DMS79 (cell line): ENCODE data around the gene SPATC1L.
"Not testable (repeated sequence)": the region's sequence is repeated elsewhere in the genome, so short reads cannot be mapped to it uniquely, and the experiment has no call there.

ENCODE experiments used
- DNase-seq: peaks from one replicate; lab custom pipeline; 2025; lab: John Stamatoyannopoulos, UW

SPATC1L gene

DNA sequence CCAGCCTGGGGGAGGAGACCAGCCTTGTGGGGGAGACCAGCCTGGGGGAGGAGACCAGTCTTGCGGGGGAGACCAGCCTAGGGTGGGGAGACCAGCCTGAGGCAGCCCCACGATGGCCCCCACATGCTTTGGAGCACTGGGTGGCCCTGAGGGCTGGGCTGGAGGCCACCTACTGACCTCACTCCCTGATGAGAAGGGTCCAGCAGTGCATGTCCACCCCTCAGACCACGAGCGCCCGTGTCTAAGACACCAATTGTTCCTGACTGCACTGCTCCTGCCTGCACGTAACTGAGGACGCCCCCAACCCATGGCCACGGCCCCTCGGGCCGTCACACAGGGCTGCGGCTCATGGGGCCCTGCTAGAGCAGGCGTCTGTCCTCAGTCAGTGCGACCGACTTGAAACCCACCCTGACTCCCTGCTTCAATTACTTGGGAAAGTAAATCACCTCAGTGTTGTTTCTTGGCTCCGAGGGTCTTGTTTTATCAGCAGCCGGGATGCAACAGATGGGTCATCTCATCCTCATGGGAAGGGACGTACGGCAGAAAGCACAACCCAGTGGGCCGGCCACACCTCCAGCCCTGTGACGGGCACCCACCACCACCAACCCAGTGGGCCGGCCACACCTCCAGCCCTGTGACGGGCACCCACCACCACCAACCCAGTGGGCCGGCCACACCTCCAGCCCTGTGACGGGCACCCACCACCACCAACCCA lies at the start of gene SPATC1L:
SPATC1L (minus strand) TSS at position 550 of the 715 bp plus-strand sequence. CDS start 1,643 bp downstream, outside the sequence.
- peak; percentile 17 for DNase-seq

DNA sequence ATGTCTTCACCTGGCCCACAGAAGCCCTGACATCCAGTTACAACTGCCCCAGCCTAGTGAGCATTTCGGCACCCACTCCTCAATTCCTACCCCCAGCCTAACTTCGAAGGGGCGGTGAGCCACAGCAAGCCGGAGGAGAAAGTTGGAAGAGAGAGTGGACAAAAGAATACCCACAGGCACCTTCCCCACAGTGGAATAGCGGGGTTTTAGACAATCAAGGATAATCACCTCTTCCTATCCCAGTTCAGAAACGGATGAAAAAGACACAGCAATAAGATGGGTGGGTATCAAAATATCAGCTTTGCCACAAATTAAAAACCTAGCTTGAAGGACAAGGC lies 45.6 kb upstream of the SPATC1L start:
- no peak for DNase-seq

DNA sequence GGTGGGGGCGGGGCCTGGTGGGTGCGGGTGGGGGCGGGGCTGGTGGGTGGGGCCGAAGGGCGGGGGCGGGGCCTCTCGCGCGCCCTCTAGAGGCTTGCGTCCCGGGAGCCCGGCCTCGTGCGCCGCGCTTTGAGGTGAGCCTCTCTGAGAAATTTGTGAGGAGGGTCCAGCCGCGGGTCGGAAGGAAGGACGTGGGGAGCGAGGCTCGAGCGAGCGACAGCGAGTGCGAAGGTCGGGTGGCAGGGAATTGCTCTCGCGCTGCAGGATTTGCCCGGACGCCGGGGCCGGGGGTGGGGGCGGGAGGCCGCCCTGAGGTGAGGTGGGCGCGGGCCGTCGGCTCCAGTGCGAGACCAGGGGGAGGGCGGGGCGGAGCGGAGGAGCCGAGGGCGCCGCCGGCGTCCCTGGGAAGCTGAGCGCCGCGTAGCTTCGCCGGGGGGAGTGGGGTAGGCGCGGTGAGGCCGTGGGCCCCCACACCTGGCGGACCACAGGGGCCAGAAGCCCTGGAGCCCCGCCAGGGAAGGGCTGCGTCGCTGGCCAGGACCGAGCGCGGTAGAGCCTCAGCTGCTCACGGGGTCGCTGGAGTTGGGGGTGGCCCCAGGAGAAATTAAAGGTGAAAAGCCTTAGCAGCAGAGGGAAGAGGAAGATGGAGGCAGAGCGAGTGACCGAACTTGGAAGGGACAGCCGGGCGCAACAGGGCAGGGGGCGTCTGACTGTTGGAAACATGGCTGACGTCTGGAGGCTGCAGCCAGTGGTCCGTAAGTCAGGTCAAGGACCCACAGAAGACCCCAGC lies 45.1 kb upstream of the SPATC1L start:
- DNase-seq, result peak; percentile 59

DNA sequence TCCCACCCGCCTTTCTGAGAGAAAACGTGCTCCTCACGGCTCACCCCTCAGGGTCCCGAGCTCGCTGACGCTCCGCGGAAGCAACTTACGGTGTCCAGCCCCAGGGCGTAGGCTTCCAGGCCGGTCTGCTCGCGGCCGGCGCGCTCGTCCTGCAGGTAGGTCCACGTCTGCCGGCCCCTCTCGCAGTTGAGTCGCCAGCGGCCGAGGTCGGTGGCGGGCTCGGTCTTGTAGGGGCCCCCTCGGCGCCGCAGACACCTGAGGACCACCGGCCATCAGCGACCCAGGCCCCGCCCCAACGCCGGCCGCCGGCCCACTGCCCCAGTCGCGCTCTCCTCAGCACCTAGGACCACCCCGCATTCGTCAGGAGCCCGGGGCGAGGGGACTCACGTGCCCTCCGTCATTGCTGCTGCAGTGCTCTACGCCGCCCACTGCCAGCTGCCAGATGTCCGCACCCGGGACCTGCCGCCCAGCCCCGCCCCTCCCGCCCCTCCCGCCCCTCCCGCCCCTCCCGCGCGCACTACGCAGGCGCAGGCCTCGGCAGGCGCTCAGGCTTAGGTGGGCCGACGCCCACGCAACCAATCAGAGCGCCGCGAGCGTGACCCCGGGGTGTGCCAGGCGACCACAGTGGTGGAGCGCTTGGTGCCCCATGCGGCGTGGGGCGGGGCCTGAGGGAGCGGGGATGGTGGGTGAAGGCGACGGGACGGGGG lies 44.2 kb upstream of the SPATC1L start, which contains the start of gene LSS:
LSS (minus strand) TSS at position 430 of the 707 bp plus-strand sequence; CDS start at position 401, 29 bp downstream.
- DNase-seq, result peak; percentile 92

DNA sequence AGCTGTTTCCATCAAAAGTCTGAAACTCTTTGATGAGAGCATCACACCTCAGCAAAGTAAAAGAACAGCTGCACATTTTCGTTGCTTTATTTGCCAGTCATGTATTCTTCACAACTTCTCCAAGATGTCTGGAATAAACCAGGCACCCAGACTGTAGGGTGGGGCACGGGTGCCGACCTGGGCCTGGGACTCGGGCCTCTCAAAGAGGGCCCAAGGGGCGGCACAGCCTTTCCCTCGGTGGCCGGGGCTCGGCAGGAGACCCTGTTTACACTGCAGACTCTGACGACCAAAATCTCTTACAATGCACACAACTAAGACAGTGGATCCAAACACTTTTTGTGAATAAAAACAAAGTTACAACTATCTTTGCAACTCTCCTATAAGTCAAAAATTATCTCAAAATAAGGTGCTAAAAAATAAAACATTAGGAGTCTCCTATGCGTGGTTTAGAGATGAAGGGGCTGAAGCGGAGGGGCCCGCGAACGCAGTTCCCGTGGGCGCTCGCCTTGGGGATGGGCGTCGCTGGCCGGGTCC lies 43.6 kb upstream of the SPATC1L start:
- DNase-seq, result no peak

DNA sequence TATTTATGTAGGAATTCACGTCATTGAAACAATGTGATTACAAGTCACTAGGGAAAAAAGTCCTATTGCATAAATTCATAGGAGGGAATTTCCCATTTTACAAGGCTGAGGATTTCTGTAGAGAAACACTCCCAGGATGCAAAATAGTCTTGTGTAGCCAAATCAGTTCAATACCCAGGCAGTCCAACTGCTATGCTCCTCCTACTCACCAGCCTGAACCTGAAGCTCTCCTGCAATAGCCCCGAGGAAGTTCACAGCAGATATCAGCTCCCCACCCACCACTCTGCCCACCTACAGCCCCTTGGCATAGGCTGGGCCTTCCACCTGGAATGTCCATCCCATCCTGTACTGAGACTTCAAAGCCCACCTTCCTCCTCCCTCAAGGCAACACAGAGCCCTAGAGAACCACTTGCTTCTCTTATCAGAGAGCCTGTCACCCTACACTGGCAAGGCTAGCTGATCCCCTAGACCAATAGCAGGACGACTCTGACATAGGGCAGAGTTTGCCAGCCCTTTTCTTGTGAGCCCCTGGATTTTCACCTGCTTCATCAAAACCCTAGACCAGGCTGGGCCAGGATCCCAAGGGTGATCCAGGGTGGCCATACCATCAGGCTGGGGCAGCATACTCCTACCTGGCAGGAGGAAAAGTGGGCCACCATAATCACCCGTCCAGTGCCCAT lies 42.8 kb upstream of the SPATC1L start:
- peak; percentile 9 for DNase-seq

DNA sequence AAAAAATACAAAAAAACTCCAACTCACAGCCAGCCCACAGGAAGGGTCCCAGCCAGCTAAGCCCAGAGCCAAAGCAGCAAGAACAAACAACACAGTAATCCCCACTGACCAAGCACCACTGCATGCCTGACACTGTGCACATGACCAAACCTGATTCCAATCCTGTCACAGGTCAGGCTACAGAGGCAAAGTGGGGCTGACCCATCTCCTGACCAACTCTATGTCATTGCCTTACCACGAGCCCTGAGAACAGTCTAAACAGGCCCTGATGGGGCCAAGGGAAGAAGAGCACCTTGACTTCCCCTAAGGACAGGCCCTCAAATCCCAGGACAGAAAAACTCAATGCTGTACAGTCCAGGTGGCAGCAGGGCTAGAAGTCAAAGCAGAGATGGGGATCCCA lies 41.9 kb upstream of the SPATC1L start:
- DNase-seq, result no peak

DNA sequence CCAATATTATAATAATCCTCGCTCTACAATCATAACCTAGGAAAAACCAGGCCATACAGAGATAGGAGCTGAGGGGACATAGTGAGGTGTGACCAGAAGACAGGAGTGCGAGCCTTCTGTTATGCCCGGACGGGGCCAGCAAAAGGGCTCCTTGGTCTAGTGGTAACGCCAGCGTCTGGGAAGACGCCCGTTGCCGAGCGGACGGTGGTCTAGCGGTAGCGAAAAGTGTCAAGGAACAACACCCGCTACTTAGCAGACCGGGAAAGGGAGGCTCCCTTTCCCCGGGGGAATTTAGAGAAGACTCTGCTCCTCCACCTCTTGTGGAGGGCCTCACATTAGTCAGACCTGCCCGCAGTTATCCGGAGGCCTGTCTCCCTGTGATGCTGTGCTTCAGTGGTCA lies 39.4 kb upstream of the SPATC1L start:
- DNase-seq, result not testable (repeated sequence)

DNA sequence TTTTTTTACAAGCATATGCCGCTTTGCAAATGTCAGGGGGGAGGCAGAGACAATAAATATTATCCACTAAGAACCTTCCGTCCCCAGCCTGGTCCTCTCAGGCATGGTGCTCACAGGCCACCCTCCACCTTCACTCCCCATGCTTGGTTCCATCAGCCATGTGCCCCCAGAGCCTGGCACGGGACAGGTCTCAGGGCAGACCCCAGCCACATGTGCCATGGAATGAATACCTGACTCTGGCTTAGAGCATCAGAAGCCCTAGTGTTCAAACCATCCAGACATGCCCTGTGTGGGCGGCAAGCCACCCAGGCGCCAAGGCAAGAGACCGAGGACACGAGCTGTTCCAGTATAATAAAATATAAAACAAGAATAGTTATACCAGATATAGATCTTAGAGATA lies 39.0 kb upstream of the SPATC1L start:
- no peak for DNase-seq

DNA sequence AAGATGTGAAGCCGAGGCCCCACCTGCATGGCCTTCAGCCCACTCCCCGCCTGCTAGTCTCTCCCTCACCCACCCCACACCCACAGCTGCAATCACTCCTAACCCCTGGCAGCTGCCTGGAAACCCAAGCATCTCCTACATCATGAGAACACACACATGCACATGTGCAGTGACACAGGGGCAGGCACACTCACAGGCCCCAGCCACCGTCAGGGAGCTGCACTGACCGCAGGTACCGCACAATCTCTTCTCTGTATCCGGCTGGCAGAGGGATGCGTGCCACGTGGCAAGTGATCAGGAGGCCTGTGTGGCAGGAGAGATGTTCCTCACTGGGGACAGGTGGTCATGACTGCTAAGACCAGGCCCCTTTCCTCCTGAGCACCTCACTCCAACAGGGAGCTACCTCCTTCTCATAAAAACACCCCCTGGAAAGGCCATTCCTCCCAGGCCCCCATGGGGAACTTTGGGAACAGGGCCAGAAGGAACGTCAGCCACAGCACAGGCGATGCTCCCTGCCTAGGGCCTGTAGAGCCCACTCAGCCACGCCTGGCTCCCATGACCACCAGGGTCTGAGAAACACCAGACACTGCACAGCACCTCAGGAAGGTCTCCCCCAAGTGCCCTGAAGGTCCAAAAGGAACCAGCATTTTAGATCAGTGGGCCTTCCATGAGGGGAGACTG lies 38.3 kb upstream of the SPATC1L start:
- DNase-seq, result no peak

DNA sequence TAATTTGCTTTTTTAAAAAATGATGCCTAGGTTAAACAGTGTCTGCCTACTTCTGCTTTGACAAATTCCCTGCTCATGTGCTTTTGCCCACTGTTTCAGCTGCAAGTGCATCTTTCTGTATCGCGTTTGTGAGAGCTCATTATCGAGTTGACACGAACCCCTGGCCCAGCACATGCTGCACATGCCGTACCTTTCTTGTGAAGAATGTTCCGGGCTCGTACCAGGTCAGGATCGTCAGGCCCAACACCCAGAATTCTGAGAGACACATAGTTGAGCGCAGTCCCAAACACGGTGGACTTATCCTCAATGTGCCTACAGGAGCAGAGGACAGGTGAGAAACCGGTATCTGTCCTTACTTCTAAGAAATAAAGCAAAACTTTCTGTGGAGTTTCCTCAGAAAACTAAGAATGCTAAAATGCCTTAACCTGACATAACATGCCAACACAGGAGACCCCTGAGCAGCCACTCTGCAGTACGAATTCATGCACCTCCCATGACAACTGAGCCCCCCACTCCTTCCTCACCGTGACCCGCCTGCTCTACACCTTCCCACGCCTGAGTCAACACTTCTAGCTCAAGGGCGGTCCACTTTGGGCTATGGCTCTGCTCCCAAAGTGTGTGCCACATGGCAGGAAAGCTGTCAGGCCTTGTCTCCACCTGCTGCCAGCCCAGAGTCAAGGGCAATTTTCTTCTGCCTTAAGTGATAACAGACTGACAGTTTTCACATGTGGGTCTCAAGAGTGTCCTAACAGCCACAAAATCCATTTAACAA lies 37.6 kb upstream of the SPATC1L start:
- DNase-seq, result no peak

DNA sequence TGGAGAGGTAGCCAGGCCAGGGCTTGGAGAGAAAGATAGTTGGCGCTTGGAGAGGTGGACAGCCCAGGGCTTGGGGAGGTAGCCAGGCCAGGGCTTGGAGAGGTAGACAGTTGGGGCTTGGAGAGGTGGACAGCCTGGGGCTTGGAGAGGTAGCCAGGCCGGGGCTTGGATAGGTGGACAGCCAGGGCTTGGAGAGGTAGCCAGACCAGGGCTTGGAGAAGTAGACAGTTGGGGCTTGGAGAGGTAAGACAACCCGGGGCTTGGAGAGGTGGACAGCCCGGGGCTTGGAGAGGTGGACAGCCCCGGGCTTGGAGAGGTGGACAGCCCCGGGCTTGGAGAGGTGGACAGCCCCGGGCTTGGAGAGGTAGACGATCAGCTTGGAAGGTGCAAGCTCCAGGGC lies 36.6 kb upstream of the SPATC1L start:
- no peak for DNase-seq

DNA sequence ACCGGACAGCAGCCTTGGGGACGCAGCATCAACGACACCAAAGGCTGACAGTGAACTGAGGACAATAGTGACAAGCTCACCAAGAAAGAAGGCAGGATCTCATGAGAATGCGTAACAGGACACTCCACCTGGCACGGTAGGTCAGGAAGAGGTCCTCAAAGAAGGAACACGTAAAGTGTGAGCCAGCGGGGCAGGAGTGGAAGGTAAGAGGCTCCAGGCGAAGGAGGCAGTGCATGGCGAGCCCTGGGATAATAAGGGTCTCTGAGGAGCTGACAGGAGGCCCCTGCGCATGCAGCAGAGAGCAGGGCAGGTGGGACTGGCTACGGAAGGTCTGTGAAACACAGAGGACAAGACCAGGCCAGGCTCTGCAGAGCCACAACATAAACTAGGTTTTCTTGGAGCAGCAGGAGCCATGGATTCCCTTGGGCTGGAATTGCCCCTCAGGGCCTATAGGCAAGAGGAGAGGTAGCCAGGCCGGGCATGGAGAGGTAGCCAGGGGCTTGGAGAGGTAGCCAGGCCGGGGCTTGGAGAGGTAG lies 36.1 kb upstream of the SPATC1L start:
- DNase-seq, result peak; percentile 87

DNA sequence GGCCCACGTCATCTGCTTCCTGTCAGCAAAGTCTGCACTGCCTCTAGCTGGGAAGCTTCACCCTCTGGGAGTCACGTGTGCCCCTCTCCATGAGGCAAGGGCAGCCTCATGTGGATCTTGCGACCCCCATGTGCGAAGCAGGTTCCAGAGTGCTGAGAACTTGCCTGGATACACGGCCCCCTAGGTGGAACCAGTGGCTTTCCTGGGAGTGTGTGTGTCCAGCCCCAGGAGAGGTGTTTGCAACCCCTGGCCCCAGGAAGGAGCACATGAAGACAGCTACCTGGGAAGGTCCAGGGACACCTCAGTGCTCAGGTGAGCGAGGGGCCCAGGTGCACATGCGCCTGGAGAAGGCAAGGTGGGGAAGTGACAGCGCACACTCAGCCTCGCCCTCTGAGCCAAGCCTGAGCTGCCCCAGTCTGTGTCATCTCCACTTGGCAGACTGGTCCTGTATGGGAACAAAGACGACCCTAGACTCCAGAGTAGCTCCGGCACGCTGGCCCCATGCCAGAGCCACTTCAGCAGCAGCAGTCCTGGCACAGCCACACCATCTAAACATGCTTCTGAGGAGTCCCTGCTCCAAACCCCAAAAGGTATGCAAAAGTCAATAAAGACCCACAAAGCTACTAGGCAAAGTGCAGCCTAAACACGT lies 35.5 kb upstream of the SPATC1L start:
- DNase-seq, result peak; percentile 85

DNA sequence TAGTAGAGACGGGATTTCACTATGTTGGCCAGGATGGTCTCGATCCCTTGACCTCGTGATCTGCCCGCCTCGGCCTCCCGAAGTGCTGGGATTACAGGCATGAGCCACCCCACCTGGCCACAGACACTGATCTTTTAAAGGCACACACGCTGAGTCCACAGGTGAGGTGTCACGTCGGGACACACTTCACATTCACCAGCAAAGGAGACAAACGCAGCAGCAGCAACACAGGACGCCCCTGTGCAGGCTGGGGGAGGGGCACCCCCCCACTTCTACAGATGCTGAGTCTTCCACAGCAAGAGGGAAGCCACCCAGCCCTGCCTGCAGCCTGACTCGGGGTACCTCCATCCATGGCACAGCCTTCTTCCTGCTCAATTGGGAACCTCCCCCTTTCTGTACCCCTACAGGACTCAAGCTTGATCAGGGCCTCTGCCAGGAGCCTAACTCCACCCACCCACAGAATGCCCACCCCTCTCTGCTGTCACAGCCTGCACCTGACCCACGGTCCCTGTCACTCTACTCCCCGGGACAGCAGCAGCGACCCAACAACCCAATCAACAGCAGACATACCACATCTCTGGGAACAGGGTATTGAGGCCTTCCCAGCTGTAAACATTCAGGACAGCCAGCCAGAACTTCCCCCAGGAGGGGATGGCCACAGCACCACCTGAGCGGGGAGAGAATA lies 34.8 kb upstream of the SPATC1L start:
- no peak for DNase-seq

DNA sequence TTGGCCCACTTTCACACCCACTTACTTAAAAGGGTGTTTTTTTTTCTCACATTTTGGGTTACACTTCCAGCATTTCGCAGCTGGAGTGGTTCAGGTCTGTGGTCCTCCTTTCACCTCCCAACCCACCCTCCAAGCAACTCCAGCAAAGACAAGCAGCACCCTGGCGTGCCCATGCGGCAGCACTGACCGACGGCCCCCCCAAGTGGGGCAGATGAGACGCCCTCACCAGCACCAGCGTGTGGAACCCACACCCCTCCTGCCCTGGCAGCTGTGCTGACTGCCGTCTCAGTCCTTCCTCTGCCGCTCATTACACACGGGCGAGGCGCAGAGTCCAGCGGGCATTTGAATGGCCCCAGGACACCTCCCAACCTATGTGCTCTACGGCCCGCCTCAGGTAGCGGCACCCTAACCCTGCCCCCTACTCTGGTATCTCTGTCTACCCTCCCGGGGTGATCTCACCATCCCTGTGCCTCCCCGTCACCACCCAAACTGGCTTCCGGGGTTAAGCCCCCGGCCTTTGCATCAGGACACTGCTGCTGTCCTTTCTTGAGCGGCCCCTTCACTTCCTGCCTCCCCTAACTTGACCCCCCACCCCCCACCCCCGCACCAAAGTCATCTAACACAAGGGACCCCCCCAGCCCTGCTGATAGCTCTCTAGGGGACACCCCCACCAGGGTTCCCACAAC lies 33.4 kb upstream of the SPATC1L start:
- DNase-seq, result no peak

DNA sequence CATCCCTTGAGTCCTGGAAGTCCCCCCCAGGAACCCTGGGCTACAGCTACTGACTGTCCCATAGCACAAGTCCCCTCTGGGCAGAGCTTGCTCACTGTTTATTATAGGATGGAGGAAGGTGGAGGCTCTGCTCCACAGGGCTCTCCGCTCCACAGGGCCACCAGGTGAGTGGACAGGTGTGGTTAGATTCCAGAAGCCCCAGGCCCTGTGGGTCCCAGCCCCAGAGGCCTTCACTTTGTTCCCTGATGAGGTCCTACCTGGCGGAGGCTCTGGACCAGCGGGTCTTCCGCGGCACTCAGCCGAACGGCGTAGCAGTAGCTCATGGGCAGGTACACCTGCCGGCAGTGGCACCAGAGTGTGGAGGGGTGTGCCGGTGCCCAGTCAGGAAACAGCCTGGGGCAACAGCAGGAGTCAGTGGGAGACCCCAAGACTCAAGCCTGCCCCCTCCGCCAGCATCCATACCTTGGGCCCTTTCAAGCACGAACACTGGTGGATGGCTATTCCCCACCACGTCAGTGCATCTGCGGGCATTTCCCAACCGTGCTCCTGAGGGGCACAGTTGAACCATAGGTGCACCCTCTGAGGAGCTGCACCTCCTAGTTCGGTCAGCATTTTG lies 32.0 kb upstream of the SPATC1L start:
- no peak for DNase-seq
